AG20443 (cell line): ENCODE data around the gene KIF6.
"Not testable (repeated sequence)": the region's sequence is repeated elsewhere in the genome, so short reads cannot be mapped to it uniquely, and the experiment has no call there.

Experiments used
- DNase-seq: peaks from one replicate; pipeline ENCODE4 v3.0.0; 2012; ENCODE audit warnings: low spot score, mixed read lengths

KIF6 gene

GRCh38 chr6:39707962-39708683, 17.1 kb downstream of the KIF6 start:
- DNase-seq = peak; percentile 57

- no peak for DNase-seq
Observed at GRCh38 chr6:39706819-39707335, 18.3 kb downstream of the KIF6 start.

GRCh38 chr6:39702265-39702664, 22.9 kb downstream of the KIF6 start:
- no peak for DNase-seq

GRCh38 chr6:39700362-39700761, 24.8 kb downstream of the KIF6 start:
- DNase-seq = no peak

- no peak for DNase-seq
Observed at GRCh38 chr6:39698789-39699188, 26.4 kb downstream of the KIF6 start.

- no peak for DNase-seq
Observed at GRCh38 chr6:39696986-39697788, 28.0 kb downstream of the KIF6 start.

GRCh38 chr6:39695447-39695846, 29.8 kb downstream of the KIF6 start:
- DNase-seq = no peak

GRCh38 chr6:39693206-39693605, 32.0 kb downstream of the KIF6 start:
- no peak for DNase-seq

- DNase-seq = peak; percentile 24
Observed at GRCh38 chr6:39688494-39688893, 36.7 kb downstream of the KIF6 start.

- DNase-seq = no peak
Observed at GRCh38 chr6:39686976-39687375, 38.2 kb downstream of the KIF6 start.

- no peak for DNase-seq
Observed at GRCh38 chr6:39685938-39686337, 39.3 kb downstream of the KIF6 start.

GRCh38 chr6:39685489-39685826, 39.8 kb downstream of the KIF6 start:
- no peak for DNase-seq

- peak; percentile 48 for DNase-seq
Observed at GRCh38 chr6:39684790-39685488, 40.3 kb downstream of the KIF6 start.

- peak; percentile 20 for DNase-seq
Observed at GRCh38 chr6:39681674-39682121, 43.5 kb downstream of the KIF6 start.

GRCh38 chr6:39678914-39679313, 46.3 kb downstream of the KIF6 start:
- DNase-seq = no peak

- not testable (repeated sequence) for DNase-seq
Observed at GRCh38 chr6:39677318-39677717, 47.9 kb downstream of the KIF6 start.

- DNase-seq = no peak
Observed at GRCh38 chr6:39670519-39670918, 54.7 kb downstream of the KIF6 start.

- no peak for DNase-seq
Observed at GRCh38 chr6:39669973-39670342, 55.2 kb downstream of the KIF6 start.

GRCh38 chr6:39669207-39669972, 55.8 kb downstream of the KIF6 start:
- DNase-seq = no peak

- no peak for DNase-seq
Observed at GRCh38 chr6:39666706-39667489, 58.3 kb downstream of the KIF6 start.

- DNase-seq = no peak
Observed at GRCh38 chr6:39665861-39666260, 59.3 kb downstream of the KIF6 start.
